ENCODE data around the gene TSSK3.

GRCh38 chr1:32394890-32395432 lies 32.6 kb downstream of the TSSK3 start:
- peak in 1 of 5 experiments; percentile 11 for TF ChIP-seq CTCF (IDR thresholded peaks at IDR 0.05 in 4 of 5, conservative IDR thresholded peaks at IDR 0.05 in 1 of 5)
- no peak for TF ChIP-seq POLR2A (IDR thresholded peaks at IDR 0.05)

Data from gastrocnemius medialis (tissue), 4 donors.